Lung (tissue), 12 donors: ENCODE measurements around the gene C2orf81. TPM values are rescaled to one million over a fixed set of nuclear protein-coding genes. Genes with fewer than 3 reads are reported as not detected.

Experiments
- ATAC-seq: fragments of 200-7000 bp; cut with Tn5 transposase; one replicate; pipeline ENCODE4 v1.9.1; 2020; ENCODE audit warnings: moderate number of reproducible peaks; ENCODE audit not compliant: insufficient read depth, low FRiP score
- DNase-seq, 3 donors: peaks; one replicate each; pipeline ENCODE4 v3.0.0-alpha.2; 2013 to 2017
- H3K27ac ChIP-seq, 2 donors: one replicate each; pipeline ENCODE4 v1.5.1; 2013; ENCODE audit warnings: mild to moderate bottlenecking in 2 of 2, moderate library complexity in 2 of 2, control low read depth in 1 of 2, inconsistent platforms in 1 of 2, low read depth in 1 of 2, low read length in 1 of 2
- H3K27me3 ChIP-seq, 3 donors: one replicate each; pipeline ENCODE4 v1.5.1; 2013; ENCODE audit warnings: low read length in 2 of 3; ENCODE audit not compliant: control insufficient read depth in 3 of 3, insufficient read depth in 3 of 3
- H3K36me3 ChIP-seq, 4 donors: one replicate each; pipeline ENCODE4 v1.5.1; 2013; ENCODE audit warnings: low read length in 4 of 4, mild to moderate bottlenecking in 1 of 4, moderate library complexity in 1 of 4; ENCODE audit not compliant: control insufficient read depth in 4 of 4, insufficient read depth in 4 of 4
- H3K4me1 ChIP-seq, 5 donors: one replicate each; pipeline ENCODE4 v1.5.1; 2013; ENCODE audit warnings: low read length in 5 of 5, mild to moderate bottlenecking in 2 of 5, moderate library complexity in 1 of 5; ENCODE audit not compliant: control insufficient read depth in 5 of 5, insufficient read depth in 5 of 5
- H3K4me3 ChIP-seq: one replicate; pipeline ENCODE4 v1.5.1; 2013; ENCODE audit warnings: mild to moderate bottlenecking, control low read depth, moderate library complexity
- H3K9ac ChIP-seq, 2 donors: one replicate each; pipeline ENCODE4 v1.5.1; 2013; ENCODE audit warnings: low read length in 2 of 2, control low read depth in 1 of 2; ENCODE audit not compliant: insufficient read depth in 1 of 2
- H3K9me3 ChIP-seq, 4 donors: one replicate each; pipeline ENCODE4 v1.5.1; 2013; ENCODE audit warnings: low read length in 3 of 4, mild to moderate bottlenecking in 1 of 4, moderate library complexity in 1 of 4; ENCODE audit not compliant: control insufficient read depth in 4 of 4, insufficient read depth in 3 of 4
- WGBS, 2 donors: extraction: QIAGEN DNeasy Blood & Tissue Kit; methylation state at CpG; one replicate each; pipeline ENCODE4 v1.1.7; 2013; 5-methylcytosine and 5-hydroxymethylcytosine counted together
- polyA plus RNA-seq, 2 donors: library from polyadenylated mRNA; stranded (reverse); fragments of 200-250 nt; gene quantifications; one replicate each; pipeline ENCODE4 v1.2.1, GENCODE V29; 2013
- total RNA-seq, 2 donors: library from RNA; depleted of rRNA in 1 of 2; stranded (reverse); fragments of >200 nt in 1 of 2; gene quantifications; one replicate each; pipeline ENCODE4 v1.2.1, GENCODE V29; 2014 to 2021
- TF ChIP-seq, protein P1 (sequence below): IDR thresholded peaks from 2 replicates; pipeline ENCODE4 v1.5.1; 2012; ENCODE audit warnings: mild to moderate bottlenecking; ENCODE audit errors: control extremely low read depth, extremely low read depth
- donor health status: control.
- donor health status: control.
- donor health status: Bipolar disorder and iron deficiency.
- donor health status: healthy.
- donor health status: DM: yes; HTN: yes; CAD: no.

The C2orf81 gene
- total and polyA plus RNA-seq, 4 donors: 3.4 to 16.9 (median 7.3) TPM

DNA sequence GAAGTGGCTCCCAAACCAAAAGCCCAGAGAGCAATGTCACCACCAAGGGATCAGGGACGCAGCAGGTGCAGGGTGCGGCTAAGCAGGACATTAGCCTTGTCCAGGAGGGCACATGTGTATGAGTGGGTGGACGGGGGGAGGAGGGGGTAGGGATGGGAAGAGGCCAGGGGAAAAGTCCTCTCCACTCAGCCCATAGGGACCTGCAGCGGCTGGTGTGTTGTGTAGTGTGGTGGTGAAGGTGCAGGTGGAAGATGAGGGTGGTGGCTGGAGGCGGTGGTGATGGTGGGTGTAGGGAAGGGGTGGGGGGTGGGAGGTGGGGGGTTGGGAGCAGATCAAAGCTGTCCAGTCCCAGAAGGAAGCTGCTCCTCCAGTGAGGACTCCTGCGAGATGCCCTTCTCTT is 3.7 kb downstream of the C2orf81 start:
- DNase-seq (no peak), ATAC-seq (no peak)
- Histone ChIP-seq H3K9me3 (no peaks in the 10 kb centered on the region), H3K36me3 (no peaks in the 10 kb centered on the region), H3K27ac (no peak overlapping the region), H3K4me1 (peaks cover 0 to 25% (median 0%) of the 10 kb centered on the region in 5 donors), H3K27me3 (no peaks in the 10 kb centered on the region), H3K9ac (no peak overlapping the region), H3K4me3 (no peak overlapping the region)
- 94 to 99% methylated on average over 6 of the region's 6 CpGs for WGBS, 2 donors
- TF ChIP-seq, protein P1, sequence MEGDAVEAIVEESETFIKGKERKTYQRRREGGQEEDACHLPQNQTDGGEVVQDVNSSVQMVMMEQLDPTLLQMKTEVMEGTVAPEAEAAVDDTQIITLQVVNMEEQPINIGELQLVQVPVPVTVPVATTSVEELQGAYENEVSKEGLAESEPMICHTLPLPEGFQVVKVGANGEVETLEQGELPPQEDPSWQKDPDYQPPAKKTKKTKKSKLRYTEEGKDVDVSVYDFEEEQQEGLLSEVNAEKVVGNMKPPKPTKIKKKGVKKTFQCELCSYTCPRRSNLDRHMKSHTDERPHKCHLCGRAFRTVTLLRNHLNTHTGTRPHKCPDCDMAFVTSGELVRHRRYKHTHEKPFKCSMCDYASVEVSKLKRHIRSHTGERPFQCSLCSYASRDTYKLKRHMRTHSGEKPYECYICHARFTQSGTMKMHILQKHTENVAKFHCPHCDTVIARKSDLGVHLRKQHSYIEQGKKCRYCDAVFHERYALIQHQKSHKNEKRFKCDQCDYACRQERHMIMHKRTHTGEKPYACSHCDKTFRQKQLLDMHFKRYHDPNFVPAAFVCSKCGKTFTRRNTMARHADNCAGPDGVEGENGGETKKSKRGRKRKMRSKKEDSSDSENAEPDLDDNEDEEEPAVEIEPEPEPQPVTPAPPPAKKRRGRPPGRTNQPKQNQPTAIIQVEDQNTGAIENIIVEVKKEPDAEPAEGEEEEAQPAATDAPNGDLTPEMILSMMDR: no peak

DNA sequence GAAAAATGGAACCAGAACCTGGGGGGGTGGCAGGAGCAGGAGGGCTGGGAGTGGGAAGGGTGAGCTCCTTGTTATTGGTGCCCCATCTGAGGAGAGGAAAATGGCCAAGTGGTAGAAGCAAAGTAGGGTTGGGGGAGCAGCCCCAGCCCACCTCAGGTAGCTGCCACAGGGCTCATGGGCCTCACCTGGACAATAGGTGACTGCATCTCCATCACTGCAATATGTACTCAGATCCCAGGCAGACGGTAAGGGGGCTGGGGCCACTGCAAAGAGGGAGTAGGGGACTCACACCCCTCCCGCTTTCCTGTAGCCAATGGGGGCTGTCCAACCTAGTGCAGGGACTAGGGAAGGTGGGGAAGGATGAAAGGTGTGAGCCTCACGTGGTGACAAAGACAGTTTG is 4.2 kb downstream of the C2orf81 start:
- Histone ChIP-seq H3K36me3 (no peaks in the 10 kb centered on the region), H3K4me1 (peaks cover 0 to 24% (median 0%) of the 10 kb centered on the region in 5 donors), H3K4me3 (no peak overlapping the region), H3K27me3 (no peaks in the 10 kb centered on the region), H3K9me3 (no peaks in the 10 kb centered on the region), H3K27ac (no peak overlapping the region), H3K9ac (no peak overlapping the region)
- ATAC-seq (no peak), DNase-seq (no peak)
- 84 to 86% methylated on average over 3 of the region's 3 CpGs for WGBS, 2 donors
- TF ChIP-seq, protein P1: no peak

DNA sequence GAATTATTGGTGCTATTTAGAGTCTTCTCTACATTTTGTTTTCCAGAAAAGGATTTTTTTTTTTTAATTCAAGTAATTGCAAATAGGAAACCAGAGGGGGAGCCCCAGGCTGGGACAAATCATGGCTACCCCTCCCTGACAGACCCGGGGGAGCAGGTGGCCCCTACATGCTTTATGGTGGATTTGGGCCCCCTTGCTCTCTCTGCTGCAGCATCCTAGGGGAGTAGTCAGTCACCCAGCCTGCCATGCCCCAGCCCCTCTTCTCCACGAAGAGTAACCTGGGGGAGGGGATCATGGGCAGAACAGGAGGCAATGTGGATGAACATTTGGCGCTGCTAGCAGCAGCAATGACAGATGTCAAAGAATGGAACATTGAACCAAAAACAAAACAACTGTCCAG is 4.6 kb downstream of the C2orf81 start:
- H3K27ac ChIP-seq: no peak overlapping the region
- no peak for ATAC-seq
- peaks cover 0 to 21% (median 0%) of the 10 kb centered on the region in 5 donors for H3K4me1 ChIP-seq

More for the DNA sequence above, 4.6 kb downstream of the C2orf81 start:
- WGBS, 2 donors: 62 to 69% methylated on average over 3 of the region's 3 CpGs
- H3K36me3 ChIP-seq: no peaks in the 10 kb centered on the region
- no peaks in the 10 kb centered on the region for H3K27me3 ChIP-seq
- H3K4me3 ChIP-seq: no peak overlapping the region
- DNase-seq: no peak
- no peak overlapping the region for H3K9ac ChIP-seq
- no peaks in the 10 kb centered on the region for H3K9me3 ChIP-seq
- TF ChIP-seq, protein P1: no peak
